OCI-LY3 (cell line): ENCODE data around the gene NSUN6.

Source experiments
- CTCF ChIP-seq: fragments of 200-600, 300-600 bp; sonication (generic); IDR thresholded peaks from 2 replicates; pipeline ENCODE4 v1.5.1; 2014; ENCODE audit warnings: antibody characterized with exemption, low read length, low read depth
- EZH2phosphoT487 ChIP-seq: fragments of 200-600 bp; shearing (Covaris generic); IDR thresholded peaks from 2 replicates; pipeline ENCODE4 v1.6.1; 2018; ENCODE audit warnings: antibody characterized with exemption, mixed run types, low read depth

DNA sequence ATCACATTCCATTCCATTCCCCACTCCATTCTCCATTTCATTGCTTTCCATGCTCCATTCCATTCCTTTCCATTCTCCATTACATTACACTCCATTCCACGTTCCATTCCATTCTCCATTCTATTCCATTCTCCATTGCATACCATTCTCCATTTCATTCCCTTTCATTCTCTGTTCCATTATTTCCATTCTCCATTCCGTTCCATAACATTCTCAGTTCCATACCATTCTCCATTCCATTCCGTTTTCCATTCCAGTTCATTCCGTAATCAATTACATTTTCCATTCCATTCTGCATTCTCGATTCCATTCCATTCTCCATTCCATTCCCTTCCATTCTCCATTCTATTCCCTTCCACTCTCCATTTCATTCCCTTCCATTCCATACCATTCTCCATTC is 86.4 kb downstream of the NSUN6 start:
- no peak for TF ChIP-seq CTCF
- TF ChIP-seq EZH2phosphoT487, result no peak
